Transverse colon (tissue), 4 donors: ENCODE measurements around the gene MYL6B. TPM values are rescaled to one million over a fixed set of nuclear protein-coding genes. Genes with fewer than 3 reads are reported as not detected.

Experiments used
- DNase-seq: peaks from one replicate; pipeline ENCODE4 v3.0.0-alpha.2; 2019
- H3K27ac ChIP-seq, 4 donors: fragments of 200-600 bp; sonication (generic); 2 replicates each; pipeline ENCODE4 v1.5.1; 2016 to 2018; ENCODE audit warnings: inconsistent platforms in 4 of 4
- H3K27me3 ChIP-seq: fragments of 200-600 bp; sonication (generic); 2 replicates; pipeline ENCODE4 v1.5.1; 2017; ENCODE audit warnings: inconsistent platforms
- H3K36me3 ChIP-seq, 4 donors: fragments of 200-600 bp; sonication (generic); 2 replicates each; pipeline ENCODE4 v1.5.1; 2017 to 2019; ENCODE audit warnings: inconsistent platforms in 4 of 4
- H3K4me1 ChIP-seq, 4 donors: fragments of 200-600 bp; sonication (generic); 2 replicates each; pipeline ENCODE4 v1.5.1; 2017 to 2020; ENCODE audit warnings: inconsistent platforms in 4 of 4
- H3K4me3 ChIP-seq, 4 donors: fragments of 200-600 bp; sonication (generic); 1 replicate in 1 of 4; 2 replicates in 3 of 4; pipeline versions ENCODE4 v1.5.1 to v1.6.1; 2017 to 2019; ENCODE audit warnings: inconsistent platforms in 4 of 4
- H3K9me3 ChIP-seq, 2 donors: fragments of 200-600 bp; sonication (generic); 2 replicates each; pipeline ENCODE4 v1.5.1; 2017 to 2019; ENCODE audit warnings: inconsistent platforms in 2 of 2
- CTCF ChIP-seq, 5 experiments: fragments of 200-600 bp in 3 of 5; fragments of 450-650 bp in 2 of 5; sonication (generic) in 3 of 5; IDR thresholded peaks; 1 replicate in 2 of 5; 2 replicates in 3 of 5; pipeline ENCODE4 v1.5.1; 2016 to 2017; ENCODE audit warnings: antibody characterized with exemption in 5 of 5, inconsistent platforms in 3 of 5, mild to moderate bottlenecking in 2 of 5, moderate library complexity in 1 of 5
- EP300 ChIP-seq: sonication (generic); formaldehyde crosslinking; IDR thresholded peaks from one replicate; pipeline ENCODE4 v1.6.1; 2017; ENCODE audit warnings: antibody characterized with exemption, low read depth
- POLR2A ChIP-seq: fragments of 450-650 bp; IDR thresholded peaks from one replicate; pipeline ENCODE4 v1.6.1; 2016; ENCODE audit warnings: antibody characterized with exemption, mild to moderate bottlenecking, moderate library complexity
- POLR2AphosphoS5 ChIP-seq, 3 donors: sonication (generic); formaldehyde crosslinking; IDR thresholded peaks; one replicate each; pipeline ENCODE4 v1.6.1; 2016; ENCODE audit warnings: antibody characterized with exemption in 3 of 3
- WGBS, 2 donors: methylation state at CpG; one replicate each; pipeline ENCODE4 v1.1.5; 2018; ENCODE audit warnings: low coverage in 1 of 2; 5-methylcytosine and 5-hydroxymethylcytosine counted together
- in situ Hi-C, 4 donors: fragments of 200-750 bp; cut with MboI; loops; one replicate each; pipeline versions ENCODE4 v1.15.0 to v1.15.1; 2017; ENCODE audit warnings: low sequenced_read_pairs in 3 of 4, low pct_ligation_motif_present in 1 of 4, low pct_unique_long_range_greater_than_20kb in 1 of 4
- intact Hi-C: fragments of 100-400 bp; cut with DNase I; formaldehyde crosslinking; loops from one replicate; pipeline ENCODE4 v1.15.1; 2023; ENCODE audit warnings: low total_unique reads
- total RNA-seq, 4 donors: library from RNA; depleted of rRNA; stranded (reverse); fragments of >200 nt; gene quantifications; one replicate each; pipeline ENCODE4 v1.1.0, GENCODE V29; 2016

MYL6B gene
- total RNA-seq, 4 donors from 2014 or later = 26.4 to 30.0 (median 26.7) TPM; not detected in 1

GRCh38 chr12:56120158-56120846, 32.1 kb upstream of the MYL6B start:
- no peak for TF ChIP-seq EP300
- TF ChIP-seq POLR2AphosphoS5 (IDR thresholded peaks at IDR 0.05) = no peak
- no peak for TF ChIP-seq CTCF (IDR thresholded peaks at IDR 0.05)
- TF ChIP-seq POLR2A = no peak
- Histone ChIP-seq H3K9me3 (no peaks in the 10 kb centered on the region), H3K27ac (peak overlapping the region; percentile 91 to 99 (median 96)), H3K4me3 (no peak overlapping the region), H3K36me3 (no peaks in the 10 kb centered on the region), H3K27me3 (no peaks in the 10 kb centered on the region), H3K4me1 (peaks cover 8 to 33% (median 19%) of the 10 kb centered on the region in 4 donors)
- intact Hi-C loops = no loop called here
- DNase-seq = no peak
- in situ Hi-C loops = loop anchor here in 1 of 4 donors (10.0 kb wide), 1 partner anchor 64 kb away; the partner anchor contains the start of gene SMARCC2
- 55 to 94% methylated on average over 2 to 17 of the region's 17 CpGs for WGBS, 2 donors

GRCh38 chr12:56121204-56121870, 31.1 kb upstream of the MYL6B start:
- in situ Hi-C loops = loop anchor here in 1 of 4 donors (10.0 kb wide), 1 partner anchor 63 kb away; the partner anchor contains the start of gene SMARCC2

DNA sequence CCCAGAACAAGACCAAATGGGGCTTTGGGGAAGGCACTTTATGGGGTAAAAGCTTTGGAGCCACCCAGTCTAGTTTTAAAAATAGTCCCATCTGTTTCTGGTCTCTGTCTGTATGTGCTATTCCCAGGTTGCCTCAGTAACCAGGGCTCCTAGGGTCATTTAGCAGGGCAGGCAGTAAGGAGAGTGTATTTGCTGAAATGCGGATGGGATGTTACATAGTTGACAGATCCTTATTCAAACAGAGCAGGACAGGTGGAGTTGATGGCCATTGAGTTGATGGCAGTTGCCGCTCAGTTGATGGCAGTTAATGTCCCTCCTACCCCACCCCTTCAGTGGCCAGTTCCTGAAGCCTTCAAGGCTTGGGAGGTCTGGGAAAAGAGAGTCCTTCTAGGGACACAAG, 29.8 kb upstream of the MYL6B start:
- Histone ChIP-seq H3K27ac (peak overlapping the region in 3 of 4 donors; percentile 1 to 36 (median 27)), H3K4me3 (no peak overlapping the region), H3K36me3 (no peaks in the 10 kb centered on the region), H3K4me1 (peaks cover 23 to 52% (median 35%) of the 10 kb centered on the region in 4 donors), H3K27me3 (no peaks in the 10 kb centered on the region), H3K9me3 (no peaks in the 10 kb centered on the region)
- intact Hi-C loops = no loop called here
- TF ChIP-seq CTCF (IDR thresholded peaks at IDR 0.05) (no peak), EP300 (no peak), POLR2A (no peak)
- WGBS, 2 donors = 57 to 75% methylated on average over 1 to 2 of the region's 2 CpGs
- no peak for DNase-seq
- in situ Hi-C loops = loop anchor here in 1 of 4 donors (10.0 kb wide), 1 partner anchor 62 kb away; the partner anchor contains the start of gene SMARCC2

More at GRCh38 chr12:56121204-56121870, 31.1 kb upstream of the MYL6B start:
- Histone ChIP-seq H3K9me3 (no peaks in the 10 kb centered on the region), H3K27me3 (no peaks in the 10 kb centered on the region), H3K36me3 (no peaks in the 10 kb centered on the region), H3K27ac (no peak overlapping the region), H3K4me3 (no peak overlapping the region), H3K4me1 (peaks cover 12 to 40% (median 23%) of the 10 kb centered on the region in 4 donors)
- intact Hi-C loops = no loop called here
- TF ChIP-seq EP300 (no peak), CTCF (IDR thresholded peaks at IDR 0.05) (no peak), POLR2A (no peak), POLR2AphosphoS5 (IDR thresholded peaks at IDR 0.05) (no peak)
- WGBS, 2 donors = 88% methylated on average over 11 of the region's 11 CpGs; no CpG with 5 or more reads in 1 of the 2 donors
- no peak for DNase-seq

DNA sequence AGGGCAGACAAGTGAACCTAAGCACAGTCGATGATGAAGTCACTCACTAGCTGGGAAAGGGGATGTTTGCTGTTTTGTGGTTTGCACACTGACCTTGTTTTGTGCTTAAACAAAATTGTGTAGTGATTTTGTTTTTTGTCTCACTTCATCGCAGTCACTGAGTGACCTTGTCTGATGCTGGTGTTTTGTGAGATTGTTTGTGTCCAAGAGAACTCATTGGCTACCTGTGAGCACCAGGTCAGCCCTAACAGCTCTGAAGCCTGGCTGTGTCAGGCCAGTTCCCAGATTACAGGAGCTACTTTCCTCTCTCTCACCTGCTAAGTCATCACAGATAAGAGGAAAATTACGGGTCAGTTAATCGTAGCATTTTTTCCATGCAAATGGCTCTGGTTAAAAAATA, 28.3 kb upstream of the MYL6B start:
- intact Hi-C loops (no loop called here), in situ Hi-C loops (loop anchor here in 1 of 4 donors (10.0 kb wide), 1 partner anchor 61 kb away; the partner anchor contains the start of gene SMARCC2)
- Histone ChIP-seq H3K4me3 (no peak overlapping the region), H3K4me1 (peaks cover 17 to 46% (median 29%) of the 10 kb centered on the region in 4 donors), H3K27me3 (no peaks in the 10 kb centered on the region), H3K27ac (peak overlapping the region in 3 of 4 donors; percentile 89 to 93 (median 93)), H3K9me3 (no peaks in the 10 kb centered on the region), H3K36me3 (no peaks in the 10 kb centered on the region)
- no peak for TF ChIP-seq EP300
- no peak for TF ChIP-seq POLR2A
- TF ChIP-seq CTCF (IDR thresholded peaks at IDR 0.05) = no peak
- no peak for TF ChIP-seq POLR2AphosphoS5 (IDR thresholded peaks at IDR 0.05)
- DNase-seq = no peak
- WGBS, 2 donors = 84 to 86% methylated on average over 3 to 4 of the region's 4 CpGs
